ENCODE data around the gene PLEKHA7.

DNA sequence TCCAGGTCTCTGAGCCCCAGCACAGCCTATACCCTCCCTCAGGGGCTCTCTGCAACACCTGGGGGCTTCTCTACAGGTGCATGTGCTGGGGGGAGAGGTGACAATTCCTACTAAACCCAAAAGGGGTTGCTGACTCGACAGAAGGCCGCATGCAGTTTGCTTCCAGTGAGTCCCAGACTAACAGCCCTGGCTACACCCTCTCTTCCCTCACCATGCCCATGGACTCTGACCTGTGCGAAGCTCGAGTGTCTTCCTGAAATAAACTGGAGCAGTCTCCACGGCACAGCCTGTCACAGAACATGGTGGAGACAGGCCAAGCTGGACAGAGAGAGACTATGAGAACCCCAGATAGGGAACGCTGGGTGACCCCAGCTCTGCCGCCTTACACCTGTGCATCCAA, 16.6 kb downstream of the PLEKHA7 start:
- TF ChIP-seq, protein P1, sequence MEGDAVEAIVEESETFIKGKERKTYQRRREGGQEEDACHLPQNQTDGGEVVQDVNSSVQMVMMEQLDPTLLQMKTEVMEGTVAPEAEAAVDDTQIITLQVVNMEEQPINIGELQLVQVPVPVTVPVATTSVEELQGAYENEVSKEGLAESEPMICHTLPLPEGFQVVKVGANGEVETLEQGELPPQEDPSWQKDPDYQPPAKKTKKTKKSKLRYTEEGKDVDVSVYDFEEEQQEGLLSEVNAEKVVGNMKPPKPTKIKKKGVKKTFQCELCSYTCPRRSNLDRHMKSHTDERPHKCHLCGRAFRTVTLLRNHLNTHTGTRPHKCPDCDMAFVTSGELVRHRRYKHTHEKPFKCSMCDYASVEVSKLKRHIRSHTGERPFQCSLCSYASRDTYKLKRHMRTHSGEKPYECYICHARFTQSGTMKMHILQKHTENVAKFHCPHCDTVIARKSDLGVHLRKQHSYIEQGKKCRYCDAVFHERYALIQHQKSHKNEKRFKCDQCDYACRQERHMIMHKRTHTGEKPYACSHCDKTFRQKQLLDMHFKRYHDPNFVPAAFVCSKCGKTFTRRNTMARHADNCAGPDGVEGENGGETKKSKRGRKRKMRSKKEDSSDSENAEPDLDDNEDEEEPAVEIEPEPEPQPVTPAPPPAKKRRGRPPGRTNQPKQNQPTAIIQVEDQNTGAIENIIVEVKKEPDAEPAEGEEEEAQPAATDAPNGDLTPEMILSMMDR (conservative IDR thresholded peaks at IDR 0.05; ENCODE audit: low read length) = no peak
- no peak for TF ChIP-seq EZH2phosphoT487 (IDR thresholded peaks at IDR 0.05; ENCODE audit: borderline replicate concordance, low read depth, low read length)
